GM19397 (cell line): Measurements from ENCODE around the gene RPL9.
"Not testable (repeated sequence)": the region's sequence is repeated elsewhere in the genome, so short reads cannot be mapped to it uniquely, and the experiment has no call there.

Source experiments
- ATAC-seq: cut with Tn5 transposase; IDR thresholded peaks from one replicate; pipeline ENCODE4 v1.9.1; 2021; ENCODE audit warnings: mild to moderate bottlenecking, moderate library complexity; ENCODE audit not compliant: unreplicated experiment

RPL9 gene

GRCh38 chr4:39458505-39459300 is at the start of gene RPL9, which contains the start of gene LIAS:
Gene RPL9 (minus strand): TSS chr4:39458922. CDS start chr4:39458439, 483 bp downstream.
Gene LIAS (plus strand): TSS chr4:39459056. CDS start chr4:39459118, 62 bp downstream.
- ATAC-seq, result peak; percentile 88

GRCh38 chr4:39505581-39505980 is 46.9 kb upstream of the RPL9 start:
- no peak for ATAC-seq

GRCh38 chr4:39504538-39504937 is 45.8 kb upstream of the RPL9 start:
- ATAC-seq, result no peak

GRCh38 chr4:39502664-39503035 is 43.9 kb upstream of the RPL9 start:
- ATAC-seq, result not testable (repeated sequence)

GRCh38 chr4:39502019-39502663 is 43.4 kb upstream of the RPL9 start:
- ATAC-seq, result no peak

GRCh38 chr4:39498727-39499020 is 40.0 kb upstream of the RPL9 start:
- ATAC-seq, result no peak

GRCh38 chr4:39497909-39498726 is 39.4 kb upstream of the RPL9 start:
- no peak for ATAC-seq

- ATAC-seq, result no peak
Observed at GRCh38 chr4:39495446-39496213, 36.9 kb upstream of the RPL9 start.

- ATAC-seq, result no peak
Observed at GRCh38 chr4:39494354-39494753, 35.6 kb upstream of the RPL9 start.

GRCh38 chr4:39490322-39490721 is 31.6 kb upstream of the RPL9 start:
- no peak for ATAC-seq

- no peak for ATAC-seq
Observed at GRCh38 chr4:39486221-39486804, 27.6 kb upstream of the RPL9 start.

GRCh38 chr4:39484582-39485272 is 26.0 kb upstream of the RPL9 start:
- no peak for ATAC-seq

- ATAC-seq, result no peak
Observed at GRCh38 chr4:39480902-39481695, 22.4 kb upstream of the RPL9 start.

- ATAC-seq, result no peak
Observed at GRCh38 chr4:39480251-39480650, 21.5 kb upstream of the RPL9 start.

GRCh38 chr4:39476187-39476895 is 17.6 kb upstream of the RPL9 start:
- no peak for ATAC-seq

GRCh38 chr4:39472396-39472795 is 13.7 kb upstream of the RPL9 start:
- no peak for ATAC-seq

- ATAC-seq, result no peak
Observed at GRCh38 chr4:39470402-39470801, 11.7 kb upstream of the RPL9 start.

GRCh38 chr4:39469429-39470077 is 10.8 kb upstream of the RPL9 start:
- ATAC-seq, result no peak
